CD4-positive, alpha-beta T cell treated with Interleukin-10 for 1 hour (primary cell): ENCODE results near the gene VPS35.
"Not testable (repeated sequence)": the region's sequence is repeated elsewhere in the genome, so short reads cannot be mapped to it uniquely, and the experiment has no call there.

Experiments used
- DNase-seq: peaks from one replicate; pipeline ENCODE4 v3.0.0-alpha.2; 2020

VPS35 gene

GRCh38 chr16:46650254-46650623 lies 38.7 kb downstream of the VPS35 start:
- no peak for DNase-seq

GRCh38 chr16:46649588-46650253 lies 39.3 kb downstream of the VPS35 start:
- no peak for DNase-seq

GRCh38 chr16:46648656-46649055 lies 40.3 kb downstream of the VPS35 start:
- no peak for DNase-seq

DNA sequence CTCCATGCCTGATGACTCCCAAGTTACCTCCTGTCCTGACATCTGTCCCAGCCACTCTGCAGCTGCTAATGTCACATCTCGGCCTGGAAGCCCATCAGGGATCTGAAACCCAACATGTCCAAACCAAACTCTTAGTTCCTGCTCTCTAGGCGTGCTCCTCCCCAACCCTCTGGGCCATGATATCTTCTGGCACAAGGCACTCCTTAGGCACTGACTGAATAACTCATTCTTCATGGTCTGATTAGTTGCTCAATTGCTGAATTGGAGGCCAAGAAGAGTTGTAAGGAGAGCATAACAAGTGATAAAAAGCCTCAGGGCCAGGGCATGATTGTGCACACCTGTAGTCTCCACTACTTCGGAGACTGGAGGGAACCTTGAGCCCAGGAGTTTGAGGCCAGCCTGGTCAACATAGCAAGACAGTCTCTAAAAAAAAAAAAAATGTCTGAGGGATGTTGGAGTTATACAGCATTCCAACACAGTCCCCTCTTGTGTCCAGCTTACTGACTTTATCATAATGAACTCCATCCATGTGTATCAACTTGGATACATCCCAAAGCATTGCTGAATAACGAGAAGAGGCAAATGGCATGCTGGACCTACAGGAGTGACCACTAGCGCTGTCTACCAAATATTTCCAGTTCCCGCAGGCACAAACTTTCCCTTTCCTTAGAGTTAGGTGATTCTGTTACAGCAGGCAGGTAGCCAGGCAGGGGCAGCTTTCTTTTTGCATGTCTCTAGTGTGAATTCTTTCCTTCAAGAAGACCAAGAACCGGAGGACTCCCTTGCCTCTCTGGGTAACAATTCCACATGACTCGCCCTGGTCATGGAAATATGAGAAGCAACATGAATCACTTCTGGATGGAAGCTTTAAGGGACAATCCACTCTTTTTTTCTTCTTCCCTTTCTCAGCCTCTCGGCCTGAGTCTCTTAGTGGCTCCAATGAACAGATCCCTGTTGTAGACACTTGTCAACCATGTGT lies 49.7 kb downstream of the VPS35 start:
- DNase-seq, result no peak

GRCh38 chr16:46632778-46633733 lies 55.9 kb downstream of the VPS35 start:
- DNase-seq, result no peak

DNA sequence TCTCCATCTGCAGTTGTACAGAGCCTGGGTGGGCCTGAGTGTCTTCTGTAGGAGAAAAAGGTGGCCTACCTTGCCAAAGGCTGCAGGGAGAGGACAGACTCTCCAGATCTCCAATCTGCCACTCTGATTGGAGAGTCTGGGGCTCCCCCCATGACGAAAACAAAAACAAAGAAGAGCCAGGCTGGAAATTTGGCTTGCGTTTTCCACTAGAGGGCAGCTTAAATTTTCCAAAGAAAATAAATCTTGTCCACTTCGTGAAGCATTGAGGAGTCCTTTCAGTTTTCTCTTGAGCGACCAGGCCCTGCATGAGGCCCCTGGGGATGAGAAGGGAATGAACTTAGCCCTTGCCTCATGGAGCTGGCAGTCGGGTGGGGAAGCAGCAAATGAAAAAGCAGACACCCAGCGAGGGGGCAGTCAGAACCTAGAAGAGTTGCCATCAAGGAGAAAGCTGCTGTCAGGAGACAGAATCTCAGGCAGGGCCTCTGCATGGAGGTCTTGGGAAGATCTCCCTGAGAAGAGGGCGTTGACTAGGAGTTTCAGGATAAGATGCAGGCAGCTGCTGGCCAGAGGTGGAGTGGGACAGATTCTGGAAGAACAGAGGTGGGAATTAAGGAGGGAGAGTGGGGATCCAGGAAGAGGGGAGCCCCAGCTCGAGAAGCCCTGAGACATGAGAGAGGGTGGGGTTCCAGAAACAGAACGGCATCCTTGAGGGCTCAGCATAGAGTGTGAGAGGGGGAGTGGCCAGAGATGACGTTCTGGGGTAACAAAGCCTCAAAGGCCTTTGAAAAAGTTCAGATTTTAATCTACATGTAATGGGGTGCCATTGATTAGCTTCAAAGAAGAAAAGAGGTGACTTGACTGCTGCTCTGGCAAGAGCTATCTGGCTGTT lies 59.4 kb downstream of the VPS35 start:
- no peak for DNase-seq

- no peak for DNase-seq
These were observed 61.2 kb downstream of the VPS35 start for GRCh38 chr16:46627746-46628145.

DNA sequence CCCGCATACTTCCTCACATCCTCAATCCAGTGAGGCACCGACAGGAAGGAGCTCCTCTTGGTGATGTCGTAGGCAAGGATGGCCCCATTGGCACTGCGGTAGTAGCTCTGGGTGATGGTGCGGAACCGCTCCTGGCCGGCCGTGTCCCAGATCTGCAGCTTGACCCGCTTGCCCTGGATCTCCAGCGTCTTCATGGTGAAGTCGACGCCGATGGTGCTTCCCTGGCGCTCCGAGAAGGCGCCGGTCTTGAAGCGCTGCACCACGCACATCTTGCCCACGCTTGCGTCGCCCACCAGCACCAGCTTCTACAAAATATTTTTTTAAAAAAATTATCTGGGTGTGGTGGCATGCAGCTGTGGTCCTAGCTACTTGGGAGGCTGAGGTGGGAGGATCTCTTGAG lies 62.3 kb downstream of the VPS35 start:
- DNase-seq, result not testable (repeated sequence)

DNA sequence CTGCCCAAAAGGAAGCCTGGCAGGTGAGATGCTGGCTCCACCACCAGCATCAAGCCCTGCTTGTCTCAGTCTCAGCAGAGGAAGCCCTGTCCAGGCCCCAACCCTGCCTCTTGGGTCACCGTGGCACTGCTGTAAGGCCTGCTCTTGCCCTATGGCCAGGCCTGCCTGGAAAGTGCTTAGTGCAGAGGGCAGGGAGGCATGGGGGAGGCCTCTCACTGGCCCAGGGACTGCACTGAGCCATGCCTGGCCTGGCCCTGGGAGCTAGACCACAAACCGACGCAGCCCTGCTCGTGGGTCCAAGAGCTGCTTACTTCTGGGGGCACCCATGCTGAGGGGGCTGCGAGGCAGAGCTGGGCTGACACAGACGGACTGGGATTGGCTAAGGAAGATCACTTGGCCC lies 64.1 kb downstream of the VPS35 start:
- not testable (repeated sequence) for DNase-seq

DNA sequence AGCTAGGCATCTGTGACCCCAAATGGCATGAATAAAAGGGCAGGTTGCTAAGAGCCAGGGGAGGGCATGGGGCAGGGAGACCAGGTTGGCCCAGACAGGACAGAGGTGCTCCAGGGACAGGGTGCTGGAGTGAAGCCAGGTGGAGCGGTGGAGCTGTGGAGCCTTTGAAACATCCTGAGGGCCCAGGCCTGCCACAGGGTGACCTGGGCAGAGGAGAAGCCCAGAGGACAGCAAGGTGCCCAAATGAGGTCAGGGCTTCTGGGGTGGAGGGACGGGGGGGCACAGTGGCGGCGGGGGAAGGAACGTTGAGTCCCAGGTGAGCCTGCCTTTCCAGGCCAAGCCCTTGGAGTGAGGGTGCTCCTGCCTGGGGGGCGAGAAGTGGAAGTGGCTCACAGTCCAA lies 65.3 kb downstream of the VPS35 start:
- not testable (repeated sequence) for DNase-seq

DNA sequence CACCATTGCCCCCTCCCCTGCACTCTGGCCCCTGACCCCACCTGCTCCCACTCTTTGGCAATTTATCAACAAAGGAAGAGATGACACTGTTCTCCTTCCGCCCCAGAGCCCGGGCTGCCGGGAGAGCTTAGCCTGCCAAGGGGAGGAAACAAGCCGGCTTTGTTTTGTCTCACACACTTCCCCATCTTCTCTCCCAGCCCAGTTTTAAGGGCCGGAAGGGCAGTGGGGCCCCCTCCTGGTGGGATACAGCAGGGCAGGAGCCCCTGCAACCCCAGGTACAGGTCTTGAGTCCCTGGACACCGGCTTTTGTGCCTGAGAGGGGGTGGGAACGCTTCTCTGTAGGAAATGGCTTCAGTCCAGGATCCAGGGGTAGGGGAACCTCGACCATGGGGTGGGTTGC lies 65.7 kb downstream of the VPS35 start:
- DNase-seq, result not testable (repeated sequence)

DNA sequence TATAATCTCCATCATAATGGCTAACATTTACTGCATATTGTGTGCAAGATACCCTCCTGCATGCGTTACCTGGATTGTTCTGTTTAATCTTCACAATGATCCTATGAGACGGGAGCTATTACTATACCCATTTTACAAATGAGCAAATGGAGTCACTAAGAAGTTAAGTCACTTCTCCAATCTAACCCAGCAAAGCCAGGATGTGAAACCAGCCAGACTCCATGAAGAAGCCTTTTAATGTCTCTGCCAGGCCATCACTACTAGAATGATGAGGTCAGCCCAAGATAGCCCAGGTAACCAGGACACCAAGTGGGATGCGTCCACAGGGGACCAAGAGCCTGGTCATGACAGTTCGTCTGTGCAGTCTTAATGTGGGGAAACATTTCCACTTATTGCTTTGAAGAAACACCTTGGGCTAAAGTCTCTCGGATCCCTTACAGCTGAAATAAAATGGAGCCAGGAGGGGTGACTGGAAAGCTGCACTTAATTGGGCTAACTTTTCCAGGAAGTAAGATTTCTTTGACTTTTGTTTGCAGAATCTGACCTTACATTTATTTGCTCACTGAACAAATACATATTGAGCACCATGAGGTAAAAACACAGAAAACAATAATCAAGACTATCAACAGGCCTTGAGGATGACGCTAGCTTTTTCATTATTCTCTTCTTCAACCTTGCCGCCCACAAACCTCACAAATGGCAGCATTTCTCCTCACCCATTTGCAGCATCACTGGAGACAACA lies 66.9 kb downstream of the VPS35 start:
- DNase-seq, result no peak

DNA sequence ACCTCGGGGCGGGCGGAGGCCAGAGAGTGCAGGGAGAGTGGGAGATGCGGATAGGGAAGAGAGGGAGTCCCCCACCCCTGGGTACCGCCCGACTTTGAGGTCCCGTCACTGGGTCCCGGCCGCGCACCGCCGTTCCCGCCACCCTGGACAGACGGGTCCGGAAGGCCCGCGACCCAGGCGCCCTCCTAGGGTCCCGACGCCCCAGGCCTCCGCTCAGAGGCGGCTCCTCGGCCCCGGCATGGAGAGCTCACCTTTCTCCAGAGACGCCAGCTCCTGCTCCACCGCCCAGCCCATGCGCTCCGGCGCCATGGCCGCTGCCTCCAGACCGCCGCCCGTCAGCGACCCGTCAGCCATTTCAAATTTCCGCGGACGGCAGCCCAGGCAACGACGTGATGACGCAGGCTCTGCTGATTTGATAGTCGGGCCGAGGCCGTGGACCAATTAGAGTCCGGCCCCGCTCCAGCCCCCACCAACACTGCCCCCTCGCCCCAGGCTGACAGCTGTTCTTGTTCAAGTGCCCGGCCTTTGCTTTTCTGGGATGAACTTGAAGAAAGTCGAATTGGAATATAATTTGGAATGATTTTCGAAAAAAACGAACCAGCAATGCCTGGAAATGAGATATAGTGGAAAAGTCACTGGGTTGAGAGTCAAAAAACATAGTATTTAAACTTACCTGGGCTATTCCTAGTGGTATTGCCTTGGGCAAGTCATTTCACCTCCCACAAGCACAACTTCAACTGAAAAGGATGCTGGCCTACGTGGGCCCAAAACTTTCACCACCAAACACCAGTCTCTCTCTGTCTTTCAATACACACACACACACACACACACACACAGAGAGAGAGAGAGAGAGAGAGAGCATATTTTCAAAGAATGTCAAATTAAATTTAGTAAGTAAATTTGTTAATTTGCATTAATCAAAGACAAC lies 67.7 kb downstream of the VPS35 start, which contains the start of gene SHCBP1:
Gene SHCBP1, minus strand, starts transcription at position 374 of the 928 bp plus-strand sequence. Its CDS starts 20 bp downstream, at position 354.
- peak; percentile 74 for DNase-seq

GRCh38 chr16:46620266-46621005 lies 68.5 kb downstream of the VPS35 start:
- no peak for DNase-seq

DNA sequence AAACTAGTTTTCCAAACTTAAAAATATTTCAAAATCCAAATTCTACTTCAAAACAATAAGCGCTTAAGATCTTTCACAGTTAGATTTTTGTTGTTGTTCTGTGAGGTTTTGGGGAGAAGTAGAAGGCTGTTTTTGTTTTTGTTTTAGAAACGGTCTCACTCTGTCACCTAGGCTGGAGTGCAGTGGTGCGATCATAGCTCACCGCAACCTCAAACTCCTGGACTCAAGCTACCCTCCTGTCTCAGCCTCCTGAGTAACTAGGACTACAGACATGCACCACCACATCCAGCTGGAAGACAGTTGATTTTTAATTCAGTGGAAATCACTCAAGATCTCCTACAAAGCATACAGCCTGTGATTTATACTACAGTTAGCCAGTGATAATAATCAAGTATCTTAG lies 70.5 kb downstream of the VPS35 start:
- DNase-seq, result no peak

DNA sequence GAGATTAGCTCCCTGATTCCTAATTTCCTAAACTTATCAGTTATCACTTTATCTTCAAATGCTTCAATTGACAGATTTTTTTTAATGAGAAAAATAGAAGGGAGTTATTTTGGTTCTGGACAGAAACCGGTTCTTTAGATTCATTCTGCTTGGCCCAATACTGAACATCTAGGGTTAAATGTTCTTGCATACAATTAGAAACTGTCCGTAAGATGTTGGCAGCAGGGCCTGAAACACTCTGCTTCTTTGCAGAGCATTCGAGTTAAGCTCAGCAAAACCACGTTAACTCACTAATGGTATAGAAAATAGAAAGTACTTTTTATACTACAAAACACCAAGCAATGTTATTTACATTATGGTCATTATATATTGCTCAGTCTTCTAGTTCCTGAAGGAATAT lies 75.0 kb downstream of the VPS35 start:
- DNase-seq, result no peak

DNA sequence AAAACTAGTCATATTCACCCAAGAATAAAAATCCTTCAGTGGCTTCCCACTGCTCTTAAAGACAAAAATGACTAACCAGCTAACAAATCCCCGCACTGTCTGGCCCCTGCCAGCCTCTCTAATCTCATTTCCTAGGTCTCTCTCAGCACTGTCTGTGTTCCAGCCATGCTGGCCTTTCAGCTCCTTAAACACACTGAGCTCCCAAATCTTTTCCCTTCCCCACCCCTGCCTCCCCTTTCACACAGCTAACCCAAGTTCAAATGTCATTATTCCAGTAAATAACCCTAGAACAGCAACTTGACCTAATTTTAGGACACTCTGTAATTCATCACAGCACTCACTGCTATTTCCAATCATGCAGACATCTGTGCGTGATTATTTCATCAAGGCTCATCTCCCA lies 75.6 kb downstream of the VPS35 start:
- no peak for DNase-seq

DNA sequence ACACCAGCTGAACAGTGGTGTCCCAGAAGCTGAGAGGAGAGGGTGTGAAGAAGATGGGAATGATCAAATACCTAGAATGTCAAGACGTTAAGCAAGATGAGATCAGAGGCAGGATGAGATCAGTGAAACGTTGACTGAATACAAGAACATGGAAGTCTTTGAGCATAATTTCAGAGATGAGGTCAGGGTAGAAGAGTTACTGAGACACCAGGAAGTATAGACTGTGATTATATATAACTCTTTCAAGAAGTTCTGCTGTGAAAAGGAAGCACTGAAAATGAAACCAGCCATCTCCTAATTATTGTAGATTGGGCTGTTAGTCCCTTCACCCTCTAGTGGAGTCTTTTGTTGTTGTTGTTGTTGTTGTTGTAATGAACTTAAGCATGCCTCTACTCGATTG lies 76.9 kb downstream of the VPS35 start:
- DNase-seq, result no peak

DNA sequence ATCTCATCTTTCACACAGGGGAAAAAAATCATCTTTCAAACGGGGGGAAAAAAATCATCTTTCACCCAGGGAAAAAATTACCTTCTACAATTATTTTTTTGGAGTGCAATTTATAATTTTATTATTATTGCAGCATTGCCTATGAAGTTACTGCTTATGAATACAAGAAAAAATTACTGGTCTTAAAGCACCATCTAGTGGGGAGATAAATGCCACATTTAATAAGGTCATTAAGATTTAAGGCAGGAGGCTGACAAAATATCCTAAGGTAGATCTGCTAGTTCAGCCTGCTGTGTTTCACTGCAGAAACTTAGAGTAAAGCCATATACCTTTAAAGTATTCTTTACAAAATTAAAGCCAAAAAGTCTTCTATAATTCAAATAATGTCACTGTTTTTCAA lies 81.4 kb downstream of the VPS35 start:
- peak; percentile 59 for DNase-seq
